HepG2 (cell line): Measurements from ENCODE around the gene PRSS48. TPM values are rescaled to one million over a fixed set of nuclear protein-coding genes. Genes with fewer than 3 reads are reported as not detected.
A peak's percentile ranks its signal among the peaks of the same experiment; 100 is the strongest.

Source experiments
- ARHGAP35 ChIP-seq: sonication (generic); formaldehyde crosslinking; IDR thresholded peaks from 2 replicates; pipeline ENCODE4 v1.9.0; 2022; ENCODE audit warnings: mild to moderate bottlenecking, inconsistent platforms, moderate library complexity, missing genetic modification reagents, borderline replicate concordance
- ARID3A ChIP-seq: IDR thresholded peaks from 2 replicates; pipeline ENCODE4 v1.6.1; 2012; ENCODE audit warnings: low read depth, low read length, improper control_type of control experiment
- ARNTL ChIP-seq: sonication (generic); formaldehyde crosslinking; IDR thresholded peaks from 2 replicates; pipeline ENCODE4 v1.4.0; 2020; ENCODE audit warnings: mild to moderate bottlenecking, missing genetic modification reagents
- ATF3 ChIP-seq: sonication (generic); formaldehyde crosslinking; IDR thresholded peaks from 2 replicates; pipeline ENCODE4 v1.4.0; 2020; ENCODE audit warnings: missing genetic modification reagents
- ATF7-NPFF ChIP-seq: sonication (generic); formaldehyde crosslinking; IDR thresholded peaks from 2 replicates; pipeline ENCODE4 v1.8.1; 2023; ENCODE audit warnings: mild to moderate bottlenecking, low read depth, missing genetic modification reagents, moderate library complexity
- CBFB ChIP-seq: sonication (generic); formaldehyde crosslinking; IDR thresholded peaks from 2 replicates; pipeline ENCODE4 v1.4.0; 2020; ENCODE audit warnings: missing genetic modification reagents
- DNMT1 ChIP-seq: sonication (generic); formaldehyde crosslinking; IDR thresholded peaks from 2 replicates; pipeline ENCODE4 v1.5.1; 2020; ENCODE audit warnings: mild to moderate bottlenecking, missing genetic modification reagents
- DR1 ChIP-seq: sonication (generic); formaldehyde crosslinking; IDR thresholded peaks from 2 replicates; pipeline ENCODE4 v1.8.0; 2021; ENCODE audit warnings: mild to moderate bottlenecking, missing genetic modification reagents, inconsistent platforms
- EEA1 ChIP-seq: sonication (generic); formaldehyde crosslinking; IDR thresholded peaks from 2 replicates; pipeline ENCODE4 v1.5.1; 2020; ENCODE audit warnings: mild to moderate bottlenecking, missing genetic modification reagents, borderline replicate concordance
- FLYWCH1 ChIP-seq: sonication (generic); formaldehyde crosslinking; IDR thresholded peaks from 2 replicates; pipeline ENCODE4 v1.8.1; 2023; ENCODE audit warnings: mild to moderate bottlenecking, missing genetic modification reagents
- MEIS1 ChIP-seq: sonication (generic); formaldehyde crosslinking; IDR thresholded peaks from 2 replicates; pipeline ENCODE4 v1.9.0; 2021; ENCODE audit warnings: mild to moderate bottlenecking, missing genetic modification reagents, moderate library complexity, borderline replicate concordance
- MTF1 ChIP-seq: sonication (generic); formaldehyde crosslinking; IDR thresholded peaks from 2 replicates; pipeline ENCODE4 v1.5.0; 2020; ENCODE audit warnings: missing genetic modification reagents
- NCOA1 ChIP-seq: sonication (generic); formaldehyde crosslinking; IDR thresholded peaks from 2 replicates; pipeline ENCODE4 v1.9.0; 2021; ENCODE audit warnings: missing genetic modification reagents
- NONO ChIP-seq, 2 experiments: fragments of 450-650 bp in 1 of 2; sonication (generic) in 1 of 2; formaldehyde crosslinking in 1 of 2; IDR thresholded peaks in 1 of 2; conservative IDR thresholded peaks in 1 of 2; 2 replicates each; pipeline versions ENCODE4 v1.6.1 to v1.8.0; 2017 to 2022; ENCODE audit warnings: mild to moderate bottlenecking in 1 of 2, missing genetic modification reagents in 1 of 2, moderate library complexity in 1 of 2
- RBM22 ChIP-seq: fragments of 200-400 bp; formaldehyde crosslinking; optimal IDR thresholded peaks from 2 replicates; pipeline ENCODE3; 2017; ENCODE audit warnings: mild to moderate bottlenecking, low read length, moderate library complexity
- REPIN1 ChIP-seq: sonication (generic); formaldehyde crosslinking; IDR thresholded peaks from 2 replicates; pipeline ENCODE4 v1.8.0; 2022; ENCODE audit warnings: missing genetic modification reagents, low read depth, mild to moderate bottlenecking, borderline replicate concordance
- SMARCC2 ChIP-seq: fragments of 450-650 bp; IDR thresholded peaks from 2 replicates; pipeline ENCODE4 v1.6.1; 2017; ENCODE audit warnings: antibody characterized with exemption, mild to moderate bottlenecking
- THAP11 ChIP-seq: IDR thresholded peaks from 2 replicates; pipeline ENCODE4 v1.6.1; 2016; ENCODE audit warnings: missing biosample characterization, missing genetic modification reagents
- ZBTB43 ChIP-seq: sonication (generic); formaldehyde crosslinking; conservative IDR thresholded peaks from 2 replicates; pipeline ENCODE4 v1.4.0; 2020; ENCODE audit warnings: missing genetic modification reagents
- ZNF12 ChIP-seq: sonication (generic); formaldehyde crosslinking; IDR thresholded peaks from 2 replicates; pipeline ENCODE4 v1.5.0; 2020; ENCODE audit warnings: missing genetic modification reagents
- ZNF121 ChIP-seq: sonication (generic); formaldehyde crosslinking; IDR thresholded peaks from 2 replicates; pipeline ENCODE4 v1.5.0; 2020; ENCODE audit warnings: mild to moderate bottlenecking, missing genetic modification reagents
- ZNF17 ChIP-seq: sonication (generic); formaldehyde crosslinking; IDR thresholded peaks from 2 replicates; pipeline ENCODE4 v1.5.0; 2020; ENCODE audit warnings: mild to moderate bottlenecking, missing genetic modification reagents
- ZNF543 ChIP-seq: sonication (generic); formaldehyde crosslinking; IDR thresholded peaks from 2 replicates; pipeline ENCODE4 v1.4.0; 2020; ENCODE audit warnings: mild to moderate bottlenecking, missing genetic modification reagents
- ZNF557 ChIP-seq: sonication (generic); formaldehyde crosslinking; IDR thresholded peaks from 2 replicates; pipeline ENCODE4 v1.4.0; 2020; ENCODE audit warnings: missing genetic modification reagents
- ZNF709 ChIP-seq: sonication (generic); formaldehyde crosslinking; IDR thresholded peaks from 2 replicates; pipeline ENCODE4 v1.5.0; 2020; ENCODE audit warnings: mild to moderate bottlenecking, missing genetic modification reagents
- ZNF749 ChIP-seq: sonication (generic); formaldehyde crosslinking; IDR thresholded peaks from 2 replicates; pipeline ENCODE4 v1.8.0; 2022; ENCODE audit warnings: mild to moderate bottlenecking, missing genetic modification reagents, moderate library complexity, borderline replicate concordance
- ZNF781 ChIP-seq: sonication (generic); formaldehyde crosslinking; IDR thresholded peaks from 2 replicates; pipeline ENCODE4 v1.5.1; 2020; ENCODE audit warnings: borderline replicate concordance, mild to moderate bottlenecking, missing genetic modification reagents; ENCODE audit errors: not compliant biosample characterization
- polyA plus RNA-seq, 8 experiments: library from polyadenylated mRNA; depleted of rRNA in 3 of 8; stranded (reverse) in 7 of 8; unstranded in 1 of 8; fragments of >200 nt; fragmentation: Illumina TruSeq in 4 of 8; extraction: Trizol in 4 of 8; gene quantifications; 2 replicates each; pipeline versions ENCODE4 v1.2.1 to v1.2.3, GENCODE V29; 2011 to 2016; ENCODE audit warnings: low read depth in 4 of 8, missing spikeins in 1 of 8, mixed read lengths in 1 of 8; ENCODE audit not compliant: insufficient read depth in 1 of 8
- total RNA-seq, 5 experiments: library from RNA; depleted of rRNA; stranded (reverse); fragments of >200 nt; fragmentation: Illumina TruSeq; extraction: Trizol; gene quantifications; 2 replicates each; pipeline ENCODE4 v1.2.3, GENCODE V29; 2016; ENCODE audit warnings: low read depth in 1 of 5

The PRSS48 gene
- total and polyA plus RNA-seq, 2 of the 13 experiments (the other 11 are each of a cell fraction or from before 2014, with no cell fraction given) = not detected

GRCh38 chr4:151325111-151325948 lies 48.4 kb downstream of the PRSS48 start, which contains the start of gene SH3D19 (continued):
- TF ChIP-seq MEIS1 (CRISPR knock-in tag) (0 out of 2 replicates have a peak, but pooled peaks have one; percentile 37), REPIN1 (CRISPR knock-in tag) (peak; percentile 84; the same call in 1 of the 2 replicates), ZNF121 (CRISPR knock-in tag) (peak; percentile 81), FLYWCH1 (CRISPR knock-in tag) (no peak), NONO (IDR thresholded peaks at IDR 0.05) (no peak), NONO (CRISPR knock-in tag; conservative IDR thresholded peaks at IDR 0.05) (peak; percentile 93), DNMT1 (CRISPR knock-in tag) (no peak), ZBTB43 (CRISPR knock-in tag) (peak; percentile 100), NCOA1 (CRISPR knock-in tag) (no peak), ZNF17 (CRISPR knock-in tag) (0 out of 2 replicates have a peak, but pooled peaks have one; percentile 53), SMARCC2 (no peak), ZNF749 (CRISPR knock-in tag) (no peak), THAP11 (CRISPR knock-in tag) (peak; percentile 66), ZNF709 (CRISPR knock-in tag) (peak; percentile 53; the same call in 1 of the 2 replicates), ARNTL (CRISPR knock-in tag) (peak; percentile 90), MTF1 (CRISPR knock-in tag) (peak; percentile 98), RBM22 (peak; percentile 49), ARID3A (no peak), EEA1 (CRISPR knock-in tag) (peak; percentile 69; the same call in 1 of the 2 replicates), ARHGAP35 (CRISPR knock-in tag) (peak; percentile 59; the same call in 1 of the 2 replicates), ATF7-NPFF (CRISPR knock-in tag) (peak; percentile 82; the same call in 1 of the 2 replicates), ZNF781 (CRISPR knock-in tag) (no peak), DR1 (CRISPR knock-in tag) (peak; percentile 72; the same call in 1 of the 2 replicates), ZNF12 (0 out of 2 replicates have a peak, but pooled peaks have one; percentile 30), ZNF557 (CRISPR knock-in tag) (peak; percentile 63; the same call in 1 of the 2 replicates), ATF3 (CRISPR knock-in tag) (peak; percentile 43; the same call in 1 of the 2 replicates), CBFB (CRISPR knock-in tag) (peak; percentile 87; the same call in 1 of the 2 replicates), ZNF543 (CRISPR knock-in tag) (peak; percentile 67; the same call in 1 of the 2 replicates)
